Suprapubic skin (tissue), 3 donors: ENCODE data around the gene GRIN3B.

Source experiments
- EP300 ChIP-seq: sonication (generic); formaldehyde crosslinking; IDR thresholded peaks from one replicate; pipeline ENCODE4 v1.6.1; 2017; ENCODE audit warnings: antibody characterized with exemption
- TF ChIP-seq, protein P1 (sequence below), 2 donors: fragments of 200-600 bp in 1 of 2; fragments of 450-650 bp in 1 of 2; sonication (generic) in 1 of 2; IDR thresholded peaks; one replicate each; pipeline ENCODE4 v1.5.1; 2016 to 2019; ENCODE audit warnings: antibody characterized with exemption in 2 of 2, mild to moderate bottlenecking in 1 of 2, moderate library complexity in 1 of 2

GRCh38 chr19:993831-994393 is 6.3 kb upstream of the GRIN3B start:
- TF ChIP-seq, protein P1, sequence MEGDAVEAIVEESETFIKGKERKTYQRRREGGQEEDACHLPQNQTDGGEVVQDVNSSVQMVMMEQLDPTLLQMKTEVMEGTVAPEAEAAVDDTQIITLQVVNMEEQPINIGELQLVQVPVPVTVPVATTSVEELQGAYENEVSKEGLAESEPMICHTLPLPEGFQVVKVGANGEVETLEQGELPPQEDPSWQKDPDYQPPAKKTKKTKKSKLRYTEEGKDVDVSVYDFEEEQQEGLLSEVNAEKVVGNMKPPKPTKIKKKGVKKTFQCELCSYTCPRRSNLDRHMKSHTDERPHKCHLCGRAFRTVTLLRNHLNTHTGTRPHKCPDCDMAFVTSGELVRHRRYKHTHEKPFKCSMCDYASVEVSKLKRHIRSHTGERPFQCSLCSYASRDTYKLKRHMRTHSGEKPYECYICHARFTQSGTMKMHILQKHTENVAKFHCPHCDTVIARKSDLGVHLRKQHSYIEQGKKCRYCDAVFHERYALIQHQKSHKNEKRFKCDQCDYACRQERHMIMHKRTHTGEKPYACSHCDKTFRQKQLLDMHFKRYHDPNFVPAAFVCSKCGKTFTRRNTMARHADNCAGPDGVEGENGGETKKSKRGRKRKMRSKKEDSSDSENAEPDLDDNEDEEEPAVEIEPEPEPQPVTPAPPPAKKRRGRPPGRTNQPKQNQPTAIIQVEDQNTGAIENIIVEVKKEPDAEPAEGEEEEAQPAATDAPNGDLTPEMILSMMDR (IDR thresholded peaks at IDR 0.05), result no peak
- TF ChIP-seq EP300, result no peak
